ENCODE data around the gene LYPD4.

DNA sequence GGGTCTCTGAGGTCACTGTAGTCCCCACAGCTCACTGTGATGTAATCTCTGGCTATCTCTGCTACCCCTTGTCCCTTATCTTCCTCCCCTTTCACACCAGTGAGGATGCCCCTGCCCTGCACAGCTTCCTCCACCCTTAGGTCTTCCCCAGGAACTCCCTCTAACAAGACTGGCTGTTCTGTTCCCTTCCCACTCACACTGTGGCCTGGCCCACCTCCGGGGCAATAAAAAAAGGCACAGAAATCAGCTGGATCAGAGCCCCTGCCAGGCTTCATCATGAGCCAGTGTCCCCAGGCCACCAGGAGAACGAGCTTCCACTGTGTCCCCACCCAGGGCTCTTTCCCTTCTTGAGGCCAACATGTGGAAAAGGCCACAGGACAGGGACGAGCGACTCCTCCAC, 43.5 kb downstream of the LYPD4 start:
- no peak for TF ChIP-seq POLR2A (IDR thresholded peaks at IDR 0.05)
- TF ChIP-seq, protein P1, sequence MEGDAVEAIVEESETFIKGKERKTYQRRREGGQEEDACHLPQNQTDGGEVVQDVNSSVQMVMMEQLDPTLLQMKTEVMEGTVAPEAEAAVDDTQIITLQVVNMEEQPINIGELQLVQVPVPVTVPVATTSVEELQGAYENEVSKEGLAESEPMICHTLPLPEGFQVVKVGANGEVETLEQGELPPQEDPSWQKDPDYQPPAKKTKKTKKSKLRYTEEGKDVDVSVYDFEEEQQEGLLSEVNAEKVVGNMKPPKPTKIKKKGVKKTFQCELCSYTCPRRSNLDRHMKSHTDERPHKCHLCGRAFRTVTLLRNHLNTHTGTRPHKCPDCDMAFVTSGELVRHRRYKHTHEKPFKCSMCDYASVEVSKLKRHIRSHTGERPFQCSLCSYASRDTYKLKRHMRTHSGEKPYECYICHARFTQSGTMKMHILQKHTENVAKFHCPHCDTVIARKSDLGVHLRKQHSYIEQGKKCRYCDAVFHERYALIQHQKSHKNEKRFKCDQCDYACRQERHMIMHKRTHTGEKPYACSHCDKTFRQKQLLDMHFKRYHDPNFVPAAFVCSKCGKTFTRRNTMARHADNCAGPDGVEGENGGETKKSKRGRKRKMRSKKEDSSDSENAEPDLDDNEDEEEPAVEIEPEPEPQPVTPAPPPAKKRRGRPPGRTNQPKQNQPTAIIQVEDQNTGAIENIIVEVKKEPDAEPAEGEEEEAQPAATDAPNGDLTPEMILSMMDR (IDR thresholded peaks at IDR 0.05): no peak

Measured in thyroid gland (tissue), 4 donors.